GM19043 (cell line): Measurements from ENCODE around the gene NRP1.

Experiments
- ATAC-seq: cut with Tn5 transposase; IDR thresholded peaks from one replicate; pipeline ENCODE4 v1.9.1; 2021; ENCODE audit warnings: low read depth; ENCODE audit not compliant: unreplicated experiment

Gene NRP1

DNA sequence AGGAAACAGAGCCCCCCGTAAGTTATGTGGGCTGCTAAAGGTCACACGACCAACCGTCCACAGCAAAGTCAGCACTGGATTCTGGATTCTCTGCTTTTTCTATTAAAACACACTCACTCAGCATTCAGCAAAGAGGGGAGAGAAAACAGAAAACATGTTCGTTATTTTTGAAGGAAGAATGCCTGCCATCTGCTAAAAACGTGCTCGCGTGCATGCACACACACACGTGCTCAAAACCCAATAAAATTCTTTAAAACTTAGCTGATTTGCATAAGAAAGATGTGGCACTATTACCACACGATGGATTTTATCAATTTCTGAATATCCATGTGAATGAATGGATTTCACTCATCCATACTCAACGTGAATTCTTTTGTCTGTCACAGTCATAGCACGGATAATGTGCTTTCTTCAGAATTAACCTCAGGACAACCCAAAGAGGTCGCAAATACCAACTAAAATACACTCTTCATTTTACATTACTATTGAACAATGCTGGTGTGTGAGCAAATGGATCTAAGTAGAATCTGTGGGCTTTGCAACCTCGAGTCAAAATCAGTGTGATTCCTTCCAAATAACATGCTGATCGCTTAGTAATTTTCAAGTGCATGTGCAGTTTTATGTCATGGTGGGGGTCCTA, 40.8 kb downstream of the NRP1 start:
- no peak for ATAC-seq

GRCh38 chr10:33293076-33293475, 41.4 kb downstream of the NRP1 start:
- no peak for ATAC-seq

DNA sequence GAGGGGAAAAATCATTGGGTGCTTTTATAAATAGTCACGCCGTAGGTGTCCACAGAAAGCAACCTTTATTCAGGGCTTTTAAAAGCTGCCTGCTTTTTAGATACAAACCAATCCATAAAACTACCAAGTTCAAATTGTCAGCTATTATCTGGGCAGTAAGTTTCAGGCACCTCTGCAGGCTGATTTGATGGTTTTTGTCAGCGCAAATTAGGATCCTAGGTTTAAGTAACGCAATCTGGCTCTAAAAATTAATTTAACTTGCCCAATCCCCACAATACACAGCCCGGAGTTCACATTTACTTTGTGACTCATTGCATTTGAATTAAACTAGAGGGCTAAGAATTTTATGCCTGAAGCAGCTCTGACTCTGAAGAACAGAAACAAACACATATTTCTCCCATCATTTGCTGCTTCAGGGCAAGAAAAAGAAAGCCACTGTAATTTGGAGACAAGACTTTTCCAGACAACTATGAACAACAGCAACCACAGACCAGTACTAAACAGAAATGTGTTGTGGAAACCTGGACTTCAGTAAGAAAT, 43.3 kb downstream of the NRP1 start:
- no peak for ATAC-seq

GRCh38 chr10:33290321-33291052, 44.0 kb downstream of the NRP1 start:
- no peak for ATAC-seq

GRCh38 chr10:33289776-33290175, 44.7 kb downstream of the NRP1 start:
- ATAC-seq = no peak

DNA sequence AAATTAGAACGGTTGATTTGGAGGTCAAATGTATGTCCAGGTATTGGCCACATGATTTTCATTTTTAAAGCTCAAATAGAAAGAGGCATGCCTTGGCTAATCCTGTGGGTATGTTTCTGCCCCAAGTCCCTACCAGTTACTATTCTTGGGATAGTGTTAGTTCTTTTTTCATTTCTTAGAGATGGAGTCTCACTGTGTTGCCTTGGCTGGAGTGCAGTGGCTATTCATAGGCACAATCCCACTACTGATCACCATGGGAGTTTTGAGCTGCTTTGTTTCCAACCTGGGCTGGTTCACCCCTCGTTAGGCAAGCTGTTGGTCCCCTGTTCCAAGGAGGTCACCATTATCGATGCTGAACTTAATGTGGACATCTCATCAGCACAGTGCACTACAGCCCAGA, 46.3 kb downstream of the NRP1 start:
- no peak for ATAC-seq

DNA sequence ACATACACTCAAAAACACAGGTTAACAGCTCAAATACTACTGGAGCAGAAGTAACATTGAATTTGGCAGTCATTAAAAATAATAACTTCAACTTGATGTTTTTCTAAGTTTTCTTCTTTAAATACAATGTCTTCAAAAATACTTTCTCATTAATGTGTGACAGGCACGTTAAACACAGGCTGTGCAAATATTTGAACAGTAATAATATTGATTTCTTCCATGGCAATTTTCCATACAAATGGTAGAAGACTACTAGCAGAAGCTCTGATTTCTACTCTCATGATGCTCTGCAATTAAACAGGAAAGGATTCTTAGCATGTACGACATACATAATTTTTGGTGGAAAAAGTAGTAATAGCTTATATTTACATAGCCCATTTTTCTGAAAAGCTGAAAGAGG, 47.4 kb downstream of the NRP1 start:
- ATAC-seq = no peak

DNA sequence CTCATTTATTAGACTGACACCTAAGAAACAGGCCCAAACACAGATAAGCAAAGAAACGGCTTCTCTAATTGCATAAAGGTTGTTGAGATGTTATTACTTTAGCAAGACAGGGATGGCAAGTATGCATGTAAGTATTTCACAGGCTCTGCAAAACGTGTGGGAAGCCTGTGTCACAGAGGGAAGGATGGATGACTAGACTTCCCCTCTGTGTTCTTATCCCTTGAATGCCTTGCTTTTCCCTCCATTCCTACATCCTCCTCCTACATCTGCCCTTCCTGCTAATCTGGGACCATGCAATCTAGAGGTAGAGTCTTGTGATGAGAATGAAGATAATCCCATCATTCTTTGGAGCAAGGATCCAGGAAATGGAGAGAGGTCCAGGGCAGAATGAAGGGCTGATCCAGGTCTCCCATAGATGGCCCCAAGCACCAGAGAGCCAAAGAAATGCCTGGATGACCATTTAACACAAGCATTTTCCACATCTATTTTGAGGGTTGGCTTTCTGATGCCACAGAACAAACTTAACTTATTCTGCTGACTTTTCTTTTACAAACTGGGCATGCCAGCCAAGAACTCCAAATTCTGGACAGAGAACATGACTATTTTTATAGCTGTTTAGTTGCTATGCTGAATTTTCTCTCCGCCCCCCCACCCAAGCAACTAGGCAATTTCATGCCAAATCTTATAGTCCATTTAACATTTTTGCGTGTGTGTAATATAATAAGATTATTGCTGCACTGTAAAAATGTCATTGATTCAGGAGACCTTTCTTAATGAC, 48.1 kb downstream of the NRP1 start:
- ATAC-seq = no peak

GRCh38 chr10:33284945-33285344, 49.5 kb downstream of the NRP1 start:
- no peak for ATAC-seq

DNA sequence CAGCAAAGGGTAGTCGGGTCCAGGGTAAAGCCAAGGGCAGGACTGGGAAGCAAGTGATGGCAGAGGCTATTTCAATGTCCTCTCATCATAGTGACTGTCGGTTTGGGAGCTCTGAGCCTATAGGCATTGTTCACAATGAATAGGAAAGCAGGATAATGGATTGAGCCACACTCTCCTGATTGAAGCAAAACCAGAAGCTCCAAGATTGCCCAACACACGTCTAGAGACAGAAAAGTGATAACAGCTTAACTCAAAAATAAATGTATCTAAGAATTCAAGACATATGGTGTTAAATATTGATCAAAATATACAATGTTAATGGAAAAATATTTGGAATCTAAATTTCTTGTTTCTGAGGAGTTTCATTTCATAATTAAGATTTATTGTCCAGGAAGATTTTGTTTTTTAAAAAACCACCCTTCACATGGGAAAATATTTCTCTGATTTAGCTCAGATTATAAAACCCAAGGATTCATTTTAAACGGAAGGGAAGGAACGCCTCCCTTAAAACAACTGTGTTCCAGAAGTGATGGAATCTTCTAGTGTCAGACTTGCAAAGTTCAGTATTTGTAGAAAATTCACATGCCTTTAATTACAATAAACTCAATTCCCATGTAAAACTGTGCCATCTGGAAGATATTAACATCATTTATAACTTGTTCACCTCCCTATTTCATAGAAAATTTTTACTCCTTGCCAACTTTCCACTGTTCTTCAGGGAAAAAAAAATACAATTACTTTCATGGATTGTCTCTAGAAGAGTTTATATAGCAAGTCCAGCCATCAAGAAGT, 54.5 kb downstream of the NRP1 start:
- no peak for ATAC-seq

DNA sequence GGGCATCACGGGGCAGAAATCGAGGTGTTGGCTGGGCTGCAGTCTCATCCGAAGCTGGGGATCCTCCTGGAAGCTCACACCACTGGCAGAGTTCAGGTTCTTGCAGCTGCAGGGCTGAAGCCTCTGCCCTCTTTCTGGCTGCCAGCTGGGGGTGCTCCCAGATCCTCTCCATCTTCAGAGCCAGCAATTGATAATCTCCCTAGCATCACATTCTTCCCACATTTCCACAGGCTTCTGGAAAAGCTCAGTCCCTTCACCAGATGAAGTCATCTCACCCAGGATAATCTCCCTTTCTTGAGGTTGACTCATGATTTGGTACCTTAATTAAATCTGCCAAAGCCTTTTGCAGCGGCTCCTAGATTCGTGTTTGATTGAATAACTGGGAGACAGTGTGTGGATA, 55.2 kb downstream of the NRP1 start:
- ATAC-seq = no peak

DNA sequence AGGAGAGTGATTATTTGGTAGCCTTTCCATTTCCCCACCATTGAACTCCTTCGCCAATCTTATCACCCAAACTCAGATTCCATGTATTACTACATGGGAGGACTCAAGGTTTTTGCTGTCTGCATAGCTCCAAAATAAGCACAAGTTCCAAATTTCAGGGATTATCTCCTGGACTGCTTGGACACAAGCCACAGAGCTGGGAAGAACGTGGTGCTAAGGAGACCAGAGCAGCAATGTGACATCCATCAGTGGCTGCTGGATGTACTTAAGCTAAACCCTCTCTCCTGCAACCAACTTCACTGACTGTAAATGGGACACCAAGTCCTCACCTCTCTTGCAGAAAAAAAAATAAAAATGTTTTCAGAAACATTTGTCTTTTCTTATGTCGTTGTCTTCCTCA, 56.3 kb downstream of the NRP1 start:
- ATAC-seq = no peak

DNA sequence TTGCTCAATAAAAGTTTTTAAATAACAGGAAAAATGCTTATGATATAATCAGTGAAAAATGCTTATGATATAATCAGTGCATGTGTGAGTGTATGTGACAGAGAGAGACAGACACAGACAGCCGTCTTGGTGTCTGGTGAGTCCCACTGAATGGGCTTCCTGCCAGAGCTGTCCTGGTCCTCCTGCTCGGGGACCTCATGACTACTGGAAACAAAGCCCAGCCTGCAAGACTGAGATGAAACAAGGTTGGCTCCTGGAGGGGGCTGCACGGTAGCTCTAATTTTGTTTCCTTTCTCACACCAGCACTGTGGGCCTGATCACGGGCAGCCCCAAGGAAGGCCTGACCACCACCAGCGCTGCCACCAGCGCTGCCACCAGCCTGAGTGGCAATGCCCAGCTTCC, 57.3 kb downstream of the NRP1 start:
- no peak for ATAC-seq

GRCh38 chr10:33276282-33276923, 58.1 kb downstream of the NRP1 start:
- no peak for ATAC-seq

DNA sequence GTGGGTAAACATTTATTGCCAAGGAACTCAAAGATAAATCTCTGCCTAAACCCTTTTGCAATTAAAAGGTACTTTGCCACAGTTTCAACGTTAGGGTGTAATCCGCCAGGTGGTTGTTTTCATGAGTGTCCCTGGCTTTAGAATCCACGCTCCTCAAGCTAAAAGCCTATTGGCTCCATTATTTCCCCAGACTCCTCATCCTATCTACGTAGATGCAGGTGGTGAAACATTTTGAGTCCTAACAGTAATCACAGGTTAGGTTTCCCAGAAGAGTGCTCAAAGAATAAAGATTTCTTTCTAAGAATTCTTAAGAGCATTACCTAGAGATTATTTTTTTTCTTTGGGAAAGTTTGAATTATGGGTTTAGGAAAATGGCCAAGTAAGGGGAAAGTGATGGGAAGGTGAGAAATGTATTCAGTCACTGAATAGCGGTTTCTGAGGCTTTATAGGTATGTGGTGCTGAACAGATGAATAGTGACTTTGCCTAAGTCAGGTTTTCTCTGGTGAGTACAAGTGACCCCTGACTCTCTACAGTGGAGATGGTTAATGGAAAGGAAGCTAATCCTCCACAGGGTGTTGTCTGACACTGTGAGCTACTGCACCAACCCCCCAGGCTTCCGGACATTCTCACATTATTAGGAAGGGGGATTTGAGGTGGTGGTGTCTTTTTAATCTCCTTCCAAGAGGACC, 60.2 kb downstream of the NRP1 start:
- no peak for ATAC-seq

DNA sequence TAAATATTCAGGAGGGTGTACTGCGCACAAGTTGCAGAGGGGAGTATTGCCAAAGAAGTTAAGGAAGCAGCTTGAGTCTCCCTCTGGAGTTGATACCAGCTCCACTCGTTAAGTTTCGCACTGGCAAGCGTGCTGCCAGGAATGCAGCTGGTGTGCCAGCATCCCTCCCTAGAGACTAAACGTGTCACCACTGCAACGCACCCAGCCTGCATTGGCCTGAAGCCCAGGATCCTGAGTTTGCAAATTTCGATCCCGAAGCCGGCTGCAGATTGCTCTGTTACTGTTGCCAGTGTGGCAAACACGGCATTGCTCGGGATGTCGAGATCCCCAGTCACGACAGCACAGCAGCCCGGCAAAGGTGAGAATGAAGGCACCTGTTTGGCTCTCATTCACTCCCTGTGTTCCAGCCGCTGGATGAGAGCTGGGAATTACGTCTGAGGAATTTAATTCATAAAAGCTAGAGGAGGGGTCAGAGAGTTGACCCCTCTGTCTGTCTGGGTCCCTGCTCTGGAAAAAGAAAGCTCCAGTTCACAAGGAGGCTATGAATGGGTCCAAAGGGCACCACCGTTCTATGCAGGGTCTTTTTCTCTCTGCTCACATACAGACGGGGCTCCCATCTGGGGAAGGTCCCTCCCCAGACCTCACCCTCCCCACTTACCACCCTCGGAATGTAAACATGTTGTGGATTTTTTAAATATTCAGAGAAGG, 61.0 kb downstream of the NRP1 start:
- no peak for ATAC-seq

GRCh38 chr10:33272635-33273034, 61.8 kb downstream of the NRP1 start:
- ATAC-seq = no peak

DNA sequence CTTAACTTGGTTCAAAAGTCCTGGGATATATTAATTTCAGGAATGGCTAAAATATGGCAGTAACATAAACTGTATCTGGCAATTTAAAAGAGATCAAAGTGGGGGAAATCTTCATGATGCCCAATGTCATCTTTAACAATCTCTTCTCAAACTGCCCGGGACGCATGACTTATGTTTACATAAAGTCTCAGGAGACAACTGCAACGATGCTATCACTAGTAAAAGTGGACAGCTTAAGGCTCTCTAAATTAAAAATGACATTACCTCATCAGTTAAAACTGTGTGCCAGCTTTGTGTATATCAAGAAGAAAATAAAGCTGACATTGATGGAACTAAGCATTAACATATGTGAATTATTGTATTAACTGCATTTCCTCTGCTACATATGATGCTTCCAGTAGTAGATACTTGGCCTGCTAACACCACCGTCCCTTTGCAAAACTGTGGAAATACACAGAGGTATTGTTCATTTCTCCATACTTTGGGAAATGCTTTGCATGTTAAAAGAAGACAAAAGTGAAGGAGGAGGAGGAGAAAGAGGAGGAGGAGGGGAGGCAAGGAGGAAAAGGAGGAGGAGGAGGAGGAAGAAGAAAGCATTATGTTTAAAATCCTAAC, 62.4 kb downstream of the NRP1 start:
- ATAC-seq = no peak

GRCh38 chr10:33270971-33271370, 63.5 kb downstream of the NRP1 start:
- no peak for ATAC-seq
